H1 (cell line): ENCODE measurements around the gene TXNL4A. TPM values are rescaled to one million over a fixed set of nuclear protein-coding genes. Genes with fewer than 3 reads are reported as not detected.
A peak's percentile ranks its signal among the peaks of the same experiment; 100 is the strongest.

ENCODE experiments used
- CTCF ChIA-PET: fragments of 300-600 bp; sonication (Branson Sonifier 250); formaldehyde crosslinking; loops from one replicate; lab custom pipeline; 2021; ENCODE audit not compliant: partially characterized antibody; lab: Charles Lee
- POLR2A ChIA-PET: fragments of 300-600 bp; sonication (Branson Sonifier 250); formaldehyde crosslinking; loops from one replicate; lab custom pipeline; 2021; ENCODE audit warnings: inconsistent platforms; ENCODE audit not compliant: partially characterized antibody; lab: Charles Lee
- DNase-seq, 2 experiments: peaks; one replicate each; pipeline versions ENCODE4 v3.0.0 to v3.0.0-alpha.2; 2010 to 2022; ENCODE audit warnings: low spot score in 2 of 2, low read depth in 1 of 2, mixed read lengths in 1 of 2
- FAIRE-seq: peaks from 2 replicates; lab custom pipeline; 2011; peaks lifted over from hg19 to GRCh38; lab: Jason Lieb, UNC
- H2AFZ ChIP-seq: 2 replicates; pipeline ENCODE4 v1.8.1; 2012; ENCODE audit warnings: low read length, inconsistent platforms
- H2AK5ac ChIP-seq: 2 replicates; pipeline ENCODE4 v1.6.1; 2013; ENCODE audit warnings: low read depth, low read length
- H2BK120ac ChIP-seq: replicated peaks from 2 replicates; pipeline ENCODE3; 2013; ENCODE audit warnings: low read depth, low read length, inconsistent platforms
- H2BK12ac ChIP-seq: 2 replicates; pipeline ENCODE4 v1.6.1; 2013; ENCODE audit warnings: low read depth, low read length
- H2BK15ac ChIP-seq: 2 replicates; pipeline ENCODE4 v1.6.1; 2013; ENCODE audit warnings: low read length
- H2BK20ac ChIP-seq: 2 replicates; pipeline ENCODE4 v1.6.1; 2013; ENCODE audit warnings: low read length
- H2BK5ac ChIP-seq: 2 replicates; pipeline ENCODE4 v1.6.1; 2013; ENCODE audit warnings: low read depth, low read length
- H3K14ac ChIP-seq: 2 replicates; pipeline ENCODE4 v1.6.1; 2013; ENCODE audit warnings: inconsistent platforms; ENCODE audit not compliant: insufficient read length
- H3K18ac ChIP-seq: 2 replicates; pipeline ENCODE4 v1.6.1; 2013; ENCODE audit warnings: low read length; ENCODE audit errors: extremely low read depth
- H3K23ac ChIP-seq: 2 replicates; pipeline ENCODE4 v1.6.1; 2013; ENCODE audit warnings: inconsistent platforms; ENCODE audit not compliant: insufficient read length
- H3K23me2 ChIP-seq: 2 replicates; pipeline ENCODE4 v1.6.1; 2013; ENCODE audit warnings: low read depth, low read length
- H3K27ac ChIP-seq: 2 replicates; pipeline ENCODE4 v1.6.1; 2011; ENCODE audit warnings: low read depth, low read length, inconsistent platforms
- H3K27me3 ChIP-seq, 4 experiments: replicated peaks in 1 of 4; 1 replicate in 1 of 4; 2 replicates in 3 of 4; pipeline versions ENCODE4 v1.6.1 to v1.8.1; 2011 to 2013; ENCODE audit warnings: low read length in 3 of 4, mild to moderate bottlenecking in 3 of 4, inconsistent platforms in 2 of 4, mixed read lengths in 2 of 4, moderate library complexity in 1 of 4; ENCODE audit not compliant: control insufficient read depth in 3 of 4, insufficient read depth in 3 of 4; ENCODE audit errors: extremely low read depth in 1 of 4
- H3K36me3 ChIP-seq, 4 experiments: 2 replicates each; pipeline versions ENCODE4 v1.6.1 to v1.8.1; 2011 to 2013; ENCODE audit warnings: mild to moderate bottlenecking in 4 of 4, low read length in 3 of 4, moderate library complexity in 2 of 4, control low read depth in 1 of 4, inconsistent platforms in 1 of 4; ENCODE audit not compliant: insufficient read depth in 4 of 4, control insufficient read depth in 2 of 4
- H3K4ac ChIP-seq: replicated peaks from 2 replicates; pipeline ENCODE3; 2013; ENCODE audit warnings: low read length, low read depth, mixed read lengths, inconsistent platforms; ENCODE audit not compliant: insufficient read length
- H3K4me1 ChIP-seq, 4 experiments: replicated peaks in 1 of 4; 1 replicate in 1 of 4; 2 replicates in 3 of 4; pipeline versions ENCODE4 v1.6.1 to v1.8.1; 2011 to 2013; ENCODE audit warnings: low read length in 3 of 4, inconsistent platforms in 2 of 4, mixed read lengths in 1 of 4; ENCODE audit not compliant: insufficient read depth in 4 of 4, control insufficient read depth in 3 of 4
- H3K4me2 ChIP-seq, 2 experiments: 2 replicates each; pipeline versions ENCODE4 v1.6.1 to v1.8.1; 2011 to 2013; ENCODE audit warnings: low read depth in 2 of 2, low read length in 2 of 2, control low read depth in 1 of 2, inconsistent platforms in 1 of 2, mild to moderate bottlenecking in 1 of 2; ENCODE audit not compliant: insufficient read depth in 1 of 2
- H3K4me3 ChIP-seq, 4 experiments: fragments of 200-600, 300-600 bp in 1 of 4; sonication (generic), shearing (Covaris generic), sonication (Bioruptor Twin) in 1 of 4; 2 replicates each; pipeline versions ENCODE4 v1.5.1 to v1.8.1; 2011 to 2016; ENCODE audit warnings: low read length in 4 of 4, low read depth in 3 of 4, control low read depth in 2 of 4, inconsistent platforms in 2 of 4, mild to moderate bottlenecking in 2 of 4, mixed read lengths in 1 of 4, moderate library complexity in 1 of 4; ENCODE audit not compliant: insufficient read depth in 2 of 4; ENCODE audit errors: extremely low read depth in 1 of 4
- H3K56ac ChIP-seq: replicated peaks from 2 replicates; pipeline ENCODE3; 2013; ENCODE audit warnings: low read depth, mild to moderate bottlenecking, mixed read lengths, low read length, inconsistent platforms; ENCODE audit not compliant: insufficient read length
- H3K79me1 ChIP-seq: 2 replicates; pipeline ENCODE4 v1.6.1; 2013; ENCODE audit warnings: low read depth, low read length, control low read depth
- H3K79me2 ChIP-seq, 2 experiments: 2 replicates each; pipeline versions ENCODE4 v1.6.1 to v1.8.1; 2012 to 2013; ENCODE audit warnings: low read length in 2 of 2, mild to moderate bottlenecking in 2 of 2, inconsistent platforms in 1 of 2; ENCODE audit not compliant: insufficient read depth in 2 of 2, control insufficient read depth in 1 of 2
- H3K9ac ChIP-seq, 4 experiments: replicated peaks in 1 of 4; 1 replicate in 1 of 4; 2 replicates in 3 of 4; pipeline versions ENCODE4 v1.6.1 to v1.8.1; 2011 to 2013; ENCODE audit warnings: low read depth in 3 of 4, low read length in 3 of 4, control low read depth in 2 of 4, mild to moderate bottlenecking in 2 of 4, moderate library complexity in 2 of 4, inconsistent platforms in 1 of 4; ENCODE audit errors: extremely low read depth in 1 of 4
- H3K9me3 ChIP-seq, 2 experiments: 2 replicates each; pipeline versions ENCODE4 v1.6.1 to v1.8.1; 2012 to 2013; ENCODE audit warnings: mild to moderate bottlenecking in 2 of 2, moderate library complexity in 2 of 2, control low read depth in 1 of 2, inconsistent platforms in 1 of 2, low read depth in 1 of 2, low read length in 1 of 2, mixed read lengths in 1 of 2; ENCODE audit not compliant: insufficient read depth in 2 of 2
- H4K20me1 ChIP-seq, 2 experiments: replicated peaks in 1 of 2; 2 replicates each; pipeline versions ENCODE3 to v1.8.1; 2011 to 2013; ENCODE audit warnings: inconsistent platforms in 2 of 2, low read length in 2 of 2, mild to moderate bottlenecking in 1 of 2; ENCODE audit not compliant: insufficient read depth in 2 of 2, control insufficient read depth in 1 of 2
- H4K5ac ChIP-seq: 2 replicates; pipeline ENCODE4 v1.6.1; 2013; ENCODE audit warnings: low read length, low read depth, mixed read lengths, inconsistent platforms; ENCODE audit not compliant: insufficient read length
- H4K8ac ChIP-seq: 2 replicates; pipeline ENCODE4 v1.8.0; 2013; ENCODE audit warnings: mild to moderate bottlenecking, moderate library complexity, low read length, inconsistent platforms; ENCODE audit not compliant: insufficient read depth; ENCODE audit errors: extremely low read depth
- H4K91ac ChIP-seq: replicated peaks from 2 replicates; pipeline ENCODE3; 2013; ENCODE audit warnings: low read length, mixed read lengths, inconsistent platforms; ENCODE audit not compliant: insufficient read length
- CHD2 ChIP-seq: IDR thresholded peaks from 2 replicates; pipeline ENCODE4 v1.6.1; 2012; ENCODE audit warnings: low read length, improper control_type of control experiment
- GABPA ChIP-seq: IDR thresholded peaks from 2 replicates; pipeline ENCODE4 v1.6.1; 2011; ENCODE audit warnings: mild to moderate bottlenecking, low read length, moderate library complexity, borderline replicate concordance; ENCODE audit not compliant: insufficient read depth
- PHF8 ChIP-seq: fragments of 200-600 bp; sonication (generic); conservative IDR thresholded peaks from 2 replicates; pipeline ENCODE4 v1.7.1; 2012; ENCODE audit warnings: low read depth, mild to moderate bottlenecking, inconsistent platforms, low read length, moderate library complexity
- RNF2 ChIP-seq: fragments of 200-900, 300-1000 bp; sonication (generic); IDR thresholded peaks from 2 replicates; pipeline ENCODE4 v1.7.1; 2016; ENCODE audit warnings: borderline replicate concordance, low read depth, mild to moderate bottlenecking, antibody characterized with exemption, low read length; ENCODE audit not compliant: poor library complexity, severe bottlenecking; ENCODE audit errors: missing control alignments
- SP2 ChIP-seq: IDR thresholded peaks from 2 replicates; pipeline ENCODE4 v1.6.1; 2012; ENCODE audit warnings: mild to moderate bottlenecking, low read length, inconsistent platforms
- SP4 ChIP-seq: IDR thresholded peaks from 2 replicates; pipeline ENCODE4 v1.6.1; 2012; ENCODE audit warnings: low read length, inconsistent platforms
- WGBS, 2 experiments: shearing (Covaris generic) in 1 of 2; methylation state at CpG; one replicate each; pipeline versions ENCODE4 v1.1.6 to v1.1.7; 2013 to 2015; ENCODE audit warnings: low lambda C conversion rate in 2 of 2, mixed read lengths in 2 of 2, inconsistent platforms in 1 of 2, low coverage in 1 of 2, missing lambda C conversion rate in 1 of 2; ENCODE audit not compliant: insufficient replicate concordance in 2 of 2, insufficient coverage in 1 of 2, insufficient read length in 1 of 2; ENCODE audit errors: extremely low coverage in 1 of 2, missing lambda C conversion rate in 1 of 2; 5-methylcytosine and 5-hydroxymethylcytosine counted together
- polyA plus RNA-seq, 7 experiments: library from polyadenylated mRNA; depleted of rRNA in 3 of 7; stranded (reverse) in 5 of 7; unstranded in 2 of 7; fragments of >200 nt in 5 of 7; fragments of 200-250 nt in 2 of 7; gene quantifications; 1 replicate in 5 of 7; 2 replicates in 1 of 7; 4 replicates in 1 of 7; pipeline versions ENCODE4 v1.2.1 to v1.2.3, GENCODE V29; 2011 to 2013; ENCODE audit warnings: missing spikeins in 2 of 7, mixed read lengths in 2 of 7
- total RNA-seq: library from RNA; stranded (reverse); fragmentation: NEBNext Ultra II Directional; extraction: Animal tissue kit (Norgen Biotek cat#: 25700); gene quantifications from 2 replicates; pipeline ENCODE4 v1.2.1, GENCODE V29; 2021

Gene TXNL4A
- total and polyA plus RNA-seq, 2 of the 8 experiments (the other 6 are each of a cell fraction or from before 2014, with no cell fraction given): 169 to 181 TPM

- no peak overlapping the region for H3K9ac ChIP-seq
- H3K23me2 ChIP-seq: peaks cover 14% of the 10 kb centered on the region; the same call in 1 of the 2 replicates
- H4K8ac ChIP-seq: no peak overlapping the region
- no peak overlapping the region for H2BK5ac ChIP-seq
- H3K36me3 ChIP-seq: no peaks in the 10 kb centered on the region
- no peak overlapping the region for H3K4ac ChIP-seq
- H2BK20ac ChIP-seq: no peak overlapping the region
- peaks cover 5 to 18% (median 12%) of the 10 kb centered on the region in 4 experiments for H3K4me1 ChIP-seq
- POLR2A ChIA-PET: interaction anchor here (0.7 kb wide), 1 partner anchor 18 kb away, joined by 4 read pairs; no protein-coding TSS in a partner anchor
- no peak overlapping the region for H2AK5ac ChIP-seq
- no peak overlapping the region for H4K91ac ChIP-seq
- H3K79me2 ChIP-seq: no peaks in the 10 kb centered on the region
- H3K4me2 ChIP-seq: 0 out of 4 replicates have a peak overlapping the region, but pooled peaks of 1 of the 2 experiments have one; percentile 10
- peaks cover 10 to 47% (median 42%) of the 10 kb centered on the region in 4 experiments for H3K27me3 ChIP-seq
- H3K9me3 ChIP-seq: no peaks in the 10 kb centered on the region
- H4K5ac ChIP-seq: no peak overlapping the region
- H2BK12ac ChIP-seq: no peak overlapping the region
- WGBS, 2 experiments: 87% methylated on average over 12 of the region's 12 CpGs; no CpG with 5 or more reads in 1 of the 2 experiments
- no peak overlapping the region for H3K18ac ChIP-seq
- no peaks in the 10 kb centered on the region for H3K79me1 ChIP-seq
- H4K20me1 ChIP-seq: no peaks in the 10 kb centered on the region
- no peak overlapping the region for H2BK15ac ChIP-seq
- DNase-seq (no peak), FAIRE-seq (no peak)
- H3K14ac ChIP-seq: no peak overlapping the region
- CTCF ChIA-PET: interaction anchor here (0.6 kb wide), 1 partner anchor 204 kb away, joined by 3 read pairs; no protein-coding TSS in a partner anchor
- H3K4me3 ChIP-seq: no peak overlapping the region
- TF ChIP-seq CHD2 (no peak), RNF2 (no peak), SP4 (no peak), SP2 (no peak), GABPA (no peak), PHF8 (no peak)
- no peak overlapping the region for H2BK120ac ChIP-seq
- no peak overlapping the region for H3K56ac ChIP-seq
- H2AFZ ChIP-seq: no peak overlapping the region
- no peak overlapping the region for H3K27ac ChIP-seq
- no peak overlapping the region for H3K23ac ChIP-seq
Observed at GRCh38 chr18:79955302-79956075, 32.9 kb downstream of the TXNL4A start.
